ENCODE measurements around the gene KCNC1. TPM values are rescaled to one million over a fixed set of nuclear protein-coding genes. Genes with fewer than 3 reads are reported as not detected.
A peak's percentile ranks its signal among the peaks of the same experiment; 100 is the strongest.

KCNC1 gene
- 0.19 TPM in 1 of 2 replicates, not detected in the other for total RNA-seq (2011; cell fraction: chromatin; rRNA removed; ENCODE audit: low replicate concordance)
- total RNA-seq (2011; cell fraction: nucleolus; rRNA removed) = not detected in 2 replicates
- total RNA-seq (2011; cell fraction: nucleoplasm; rRNA removed) = not detected in 2 replicates
- total RNA-seq (2014; rRNA removed) (not detected in 2 replicates), total RNA-seq (2014; rRNA removed; fragmentation: Illumina TruSeq; extraction: Trizol) (not detected in 2 replicates), total RNA-seq (2015; rRNA removed; fragmentation: Illumina TruSeq; extraction: Trizol) (not detected in 2 replicates), total RNA-seq (2021) (not detected in 2 replicates), polyA plus RNA-seq (2011; rRNA removed) (not detected in 2 replicates), polyA plus RNA-seq (2014; fragmentation: Illumina TruSeq; extraction: Trizol) (not detected in 2 replicates), polyA plus RNA-seq (2014; fragmentation: Nextera tagmentation; extraction: Ambion mirVana) (under 1 TPM in 1 of 2 experiments, not detected in 1; 0.08 TPM), polyA plus RNA-seq (2014; rRNA removed) (0.05 TPM in 1 of 2 replicates, not detected in the other), polyA minus RNA-seq (2011; rRNA and poly(A)+ RNA removed) (not detected in 2 replicates), Bru-seq, nascent RNA (not detected), BruChase-seq, experiment 1, labeled RNA remaining after a 2-hour chase (not detected), BruChase-seq, experiment 2, labeled RNA remaining after a 6-hour chase (not detected)
- not detected in 2 replicates for polyA plus RNA-seq (2011; cell fraction: cytosol; rRNA removed)
- not detected in 2 replicates for polyA plus RNA-seq (2011; cell fraction: nucleus; rRNA removed)
- polyA plus RNA-seq (2012) = 0.12 and 0.17 TPM in 2 replicates
- polyA minus RNA-seq (2011; cell fraction: cytosol; rRNA and poly(A)+ RNA removed) = not detected in 2 replicates
- not detected in 2 replicates for polyA minus RNA-seq (2011; cell fraction: nucleus; rRNA and poly(A)+ RNA removed)
- long read RNA-seq, experiment 1 = 0 reads
- long read RNA-seq, experiment 2 = 0 reads
- long read RNA-seq, experiment 3 = 0 reads

GRCh38 chr11:17734418-17734911 lies at the start of gene KCNC1:
TSS of gene KCNC1 (plus strand) at chr11:17734781. CDS start at chr11:17736003, 1,222 bp downstream.
- DNase-seq (ENCODE audit: extremely low read depth in 1 of 4, low spot score in 3 of 4) (peak; percentile 6 to 48 (median 34)), FAIRE-seq (no peak), ATAC-seq (peak; percentile 20; the same call in 2 of the 3 replicates)
- H3K9me3 ChIP-seq (replicated peaks; ENCODE audit: control insufficient read depth, insufficient read depth, low read depth, low read length) = no peaks in the 10 kb centered on the region
- H2AFZ ChIP-seq (ENCODE audit: low read depth, low read length) = no peak within 1 kb of the TSS
- peaks cover 5 to 37% of the 10 kb centered on the region in 2 experiments; a peak in 4 of 5 replicates for H3K27me3 ChIP-seq (ENCODE audit: control insufficient read depth in 2 of 2, insufficient read depth in 2 of 2, low read length in 2 of 2)
- WGBS (ENCODE audit: insufficient coverage, low coverage, missing lambda C conversion rate) = 8% methylated on average over 8 of the region's 66 CpGs
- in situ Hi-C loops (cut with MboI) = no loop called here
- no peak within 1 kb of the TSS for H3K27ac ChIP-seq (ENCODE audit: extremely low read depth, low read depth, low read length)
- no peaks in the 10 kb centered on the region for H3K9me1 ChIP-seq (ENCODE audit: control insufficient read depth, insufficient read depth, low read length)
- ChIA-PET POLR2A (interaction anchor here (0.5 to 0.6 kb wide), 2 partner anchors 131 to 138 kb away, joined by 3 read pairs; no protein-coding TSS in a partner anchor), CTCF (ENCODE audit: low intra/inter-chr PET ratio) (no interaction called here)
- H3K4me1 ChIP-seq (replicated peaks in 1 of 2; ENCODE audit: control insufficient read depth in 2 of 2, insufficient read depth in 2 of 2, low read length in 2 of 2) = peaks cover 0 to 17% of the 10 kb centered on the region in 2 experiments; a peak in 3 of 5 replicates
- no peak within 1 kb of the TSS for H3K9ac ChIP-seq (ENCODE audit: insufficient read depth in 1 of 2, low read depth in 2 of 2, low read length in 2 of 2)
- no peak within 1 kb of the TSS for H3K4me3 ChIP-seq
- BruUV-seq (replicated peaks) = no TSS peak
- no peaks in the 10 kb centered on the region for H3K79me2 ChIP-seq (ENCODE audit: control insufficient read depth, insufficient read depth, low read length)
- intact Hi-C loops (cut with micrococcal nuclease) = loop anchor here (10.0 kb wide), 1 partner anchor 170 kb away; no protein-coding TSS in a partner anchor
- H4K20me1 ChIP-seq (replicated peaks; ENCODE audit: control insufficient read depth, insufficient read depth, low read length) = peaks cover 20% of the 10 kb centered on the region; the same call in 1 of the 2 replicates
- H3K36me3 ChIP-seq (ENCODE audit: control insufficient read depth, insufficient read depth, low read length) = no peaks in the 10 kb centered on the region
- no peak within 1 kb of the TSS for H3K4me2 ChIP-seq (ENCODE audit: insufficient read depth, low read length)
- TF ChIP-seq, protein P1, sequence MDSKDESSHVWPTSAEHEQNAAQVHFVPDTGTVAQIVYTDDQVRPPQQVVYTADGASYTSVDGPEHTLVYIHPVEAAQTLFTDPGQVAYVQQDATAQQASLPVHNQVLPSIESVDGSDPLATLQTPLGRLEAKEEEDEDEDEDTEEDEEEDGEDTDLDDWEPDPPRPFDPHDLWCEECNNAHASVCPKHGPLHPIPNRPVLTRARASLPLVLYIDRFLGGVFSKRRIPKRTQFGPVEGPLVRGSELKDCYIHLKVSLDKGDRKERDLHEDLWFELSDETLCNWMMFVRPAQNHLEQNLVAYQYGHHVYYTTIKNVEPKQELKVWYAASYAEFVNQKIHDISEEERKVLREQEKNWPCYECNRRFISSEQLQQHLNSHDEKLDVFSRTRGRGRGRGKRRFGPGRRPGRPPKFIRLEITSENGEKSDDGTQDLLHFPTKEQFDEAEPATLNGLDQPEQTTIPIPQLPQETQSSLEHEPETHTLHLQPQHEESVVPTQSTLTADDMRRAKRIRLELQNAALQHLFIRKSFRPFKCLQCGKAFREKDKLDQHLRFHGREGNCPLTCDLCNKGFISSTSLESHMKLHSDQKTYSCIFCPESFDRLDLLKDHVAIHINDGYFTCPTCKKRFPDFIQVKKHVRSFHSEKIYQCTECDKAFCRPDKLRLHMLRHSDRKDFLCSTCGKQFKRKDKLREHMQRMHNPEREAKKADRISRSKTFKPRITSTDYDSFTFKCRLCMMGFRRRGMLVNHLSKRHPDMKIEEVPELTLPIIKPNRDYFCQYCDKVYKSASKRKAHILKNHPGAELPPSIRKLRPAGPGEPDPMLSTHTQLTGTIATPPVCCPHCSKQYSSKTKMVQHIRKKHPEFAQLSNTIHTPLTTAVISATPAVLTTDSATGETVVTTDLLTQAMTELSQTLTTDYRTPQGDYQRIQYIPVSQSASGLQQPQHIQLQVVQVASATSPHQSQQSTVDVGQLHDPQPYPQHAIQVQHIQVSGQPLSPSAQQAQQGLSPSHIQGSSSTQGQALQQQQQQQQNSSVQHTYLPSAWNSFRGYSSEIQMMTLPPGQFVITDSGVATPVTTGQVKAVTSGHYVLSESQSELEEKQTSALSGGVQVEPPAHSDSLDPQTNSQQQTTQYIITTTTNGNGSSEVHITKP (IDR thresholded peaks at IDR 0.05; ENCODE audit: partially characterized antibody) = no peak
- no peak for TF ChIP-seq HMBOX1 (IDR thresholded peaks at IDR 0.05)

Measured in K562 (cell line).